Tibial nerve (tissue), 3 donors: ENCODE results near the gene CCDC122.

Experiments used
- POLR2A ChIP-seq, 2 donors: fragments of 450-650 bp; IDR thresholded peaks; one replicate each; pipeline ENCODE4 v1.6.1; 2017; ENCODE audit warnings: antibody characterized with exemption in 2 of 2, mild to moderate bottlenecking in 2 of 2, moderate library complexity in 2 of 2
- TF ChIP-seq, protein P1 (sequence below), 5 experiments: fragments of 200-600 bp in 3 of 5; fragments of 450-650 bp in 2 of 5; sonication (generic) in 3 of 5; IDR thresholded peaks; one replicate each; pipeline ENCODE4 v1.5.1; 2016 to 2019; ENCODE audit warnings: antibody characterized with exemption in 5 of 5, mild to moderate bottlenecking in 3 of 5, moderate library complexity in 2 of 5

DNA sequence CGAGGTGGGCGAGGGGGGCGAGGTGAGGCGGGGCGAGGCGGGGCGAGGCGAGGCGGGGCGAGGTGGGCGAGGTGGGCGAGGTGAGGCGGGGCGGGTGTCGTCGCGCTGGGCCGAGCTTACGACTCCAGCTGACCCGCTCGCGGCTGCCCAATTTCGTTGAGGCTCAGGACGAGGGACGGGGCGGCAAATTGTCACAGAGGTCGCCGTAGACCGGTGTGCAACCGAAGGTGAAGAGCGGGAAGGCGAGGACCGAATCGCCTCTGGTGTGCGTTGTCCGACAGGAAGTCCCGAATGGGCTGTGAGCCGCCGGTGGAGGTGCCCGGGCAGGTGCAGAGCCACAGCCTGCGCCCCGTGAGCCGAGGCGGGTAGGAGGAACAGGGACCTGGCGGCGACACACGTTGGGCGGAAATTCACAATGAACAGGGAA is 228 bp upstream of the CCDC122 start, which contains the start of gene LACC1:
- TF ChIP-seq, protein P1, sequence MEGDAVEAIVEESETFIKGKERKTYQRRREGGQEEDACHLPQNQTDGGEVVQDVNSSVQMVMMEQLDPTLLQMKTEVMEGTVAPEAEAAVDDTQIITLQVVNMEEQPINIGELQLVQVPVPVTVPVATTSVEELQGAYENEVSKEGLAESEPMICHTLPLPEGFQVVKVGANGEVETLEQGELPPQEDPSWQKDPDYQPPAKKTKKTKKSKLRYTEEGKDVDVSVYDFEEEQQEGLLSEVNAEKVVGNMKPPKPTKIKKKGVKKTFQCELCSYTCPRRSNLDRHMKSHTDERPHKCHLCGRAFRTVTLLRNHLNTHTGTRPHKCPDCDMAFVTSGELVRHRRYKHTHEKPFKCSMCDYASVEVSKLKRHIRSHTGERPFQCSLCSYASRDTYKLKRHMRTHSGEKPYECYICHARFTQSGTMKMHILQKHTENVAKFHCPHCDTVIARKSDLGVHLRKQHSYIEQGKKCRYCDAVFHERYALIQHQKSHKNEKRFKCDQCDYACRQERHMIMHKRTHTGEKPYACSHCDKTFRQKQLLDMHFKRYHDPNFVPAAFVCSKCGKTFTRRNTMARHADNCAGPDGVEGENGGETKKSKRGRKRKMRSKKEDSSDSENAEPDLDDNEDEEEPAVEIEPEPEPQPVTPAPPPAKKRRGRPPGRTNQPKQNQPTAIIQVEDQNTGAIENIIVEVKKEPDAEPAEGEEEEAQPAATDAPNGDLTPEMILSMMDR (IDR thresholded peaks at IDR 0.05), result no peak
- TF ChIP-seq POLR2A (IDR thresholded peaks at IDR 0.05), result no peak
